Karpas-422 (cell line): Measurements from ENCODE around the gene CFHR5. TPM values are rescaled to one million over a fixed set of nuclear protein-coding genes. Genes with fewer than 3 reads are reported as not detected.

Experiments
- DNase-seq: peaks from one replicate; pipeline ENCODE4 v3.0.0-alpha.2; 2015
- H2AFZ ChIP-seq: fragments of 200-600 bp; sonication (generic); 2 replicates; pipeline ENCODE4 v1.6.1; 2014; ENCODE audit warnings: antibody characterized with exemption, low read length, mixed read lengths
- H3K27ac ChIP-seq: fragments of 200-600 bp; sonication (generic); 2 replicates; pipeline ENCODE4 v1.5.1; 2014; ENCODE audit warnings: mild to moderate bottlenecking, low read length, moderate library complexity
- H3K27me3 ChIP-seq: fragments of 200-600 bp; sonication (generic); 2 replicates; pipeline ENCODE4 v1.6.1; 2014; ENCODE audit warnings: low read length, mixed read lengths
- H3K36me3 ChIP-seq: fragments of 200-600 bp; sonication (generic); 2 replicates; pipeline ENCODE4 v1.6.1; 2014; ENCODE audit warnings: low read length, mixed read lengths; ENCODE audit not compliant: insufficient read depth
- H3K4me1 ChIP-seq: fragments of 200-600 bp; sonication (generic); 2 replicates; pipeline ENCODE4 v1.6.1; 2014; ENCODE audit warnings: mild to moderate bottlenecking, low read length, mixed read lengths
- H3K4me2 ChIP-seq: fragments of 200-600 bp; sonication (generic); 2 replicates; pipeline ENCODE4 v1.6.1; 2014; ENCODE audit warnings: low read length, low read depth, mild to moderate bottlenecking; ENCODE audit not compliant: poor library complexity, severe bottlenecking
- H3K4me3 ChIP-seq: fragments of 200-600 bp; sonication (generic); 2 replicates; pipeline ENCODE4 v1.5.1; 2014; ENCODE audit warnings: mild to moderate bottlenecking, antibody characterized with exemption, low read length, mixed read lengths
- H3K79me2 ChIP-seq: fragments of 200-600 bp; sonication (generic); 2 replicates; pipeline ENCODE4 v1.6.1; 2014; ENCODE audit warnings: mild to moderate bottlenecking, low read length, mixed read lengths
- H3K9ac ChIP-seq: fragments of 200-600 bp; sonication (generic); 2 replicates; pipeline ENCODE4 v1.6.0; 2014; ENCODE audit warnings: low read length
- H3K9me2 ChIP-seq: fragments of 200-600 bp; sonication (generic), shearing (Covaris generic); replicated peaks from 2 replicates; pipeline ENCODE4 v1.6.0; 2014; ENCODE audit warnings: mild to moderate bottlenecking, low read length, moderate library complexity; ENCODE audit not compliant: insufficient read depth
- H3K9me3 ChIP-seq: fragments of 300-700, 200-600 bp; sonication (generic); 2 replicates; pipeline ENCODE4 v1.6.1; 2014; ENCODE audit warnings: low read length, mixed read lengths
- H4K20me1 ChIP-seq: fragments of 200-600 bp; sonication (generic); 2 replicates; pipeline ENCODE4 v1.6.1; 2014; ENCODE audit warnings: mild to moderate bottlenecking, antibody characterized with exemption, low read length, low read depth; ENCODE audit not compliant: insufficient read depth
- total RNA-seq: library from RNA; depleted of rRNA; stranded (reverse); fragments of >200 nt; shearing (Covaris generic); gene quantifications from 2 replicates; pipeline ENCODE4 v1.2.3, GENCODE V29; 2014; ENCODE audit warnings: low replicate concordance

CFHR5 gene
- total RNA-seq, 1 experiment from 2014 or later, result not detected

- Histone ChIP-seq H2AFZ (no peak overlapping the region), H3K4me1 (no peaks in the 10 kb centered on the region), H4K20me1 (no peaks in the 10 kb centered on the region), H3K9ac (no peak overlapping the region), H3K9me2 (no peaks in the 10 kb centered on the region), H3K4me2 (no peak overlapping the region), H3K27me3 (no peaks in the 10 kb centered on the region), H3K9me3 (no peaks in the 10 kb centered on the region), H3K36me3 (no peaks in the 10 kb centered on the region), H3K4me3 (no peak overlapping the region), H3K79me2 (no peaks in the 10 kb centered on the region), H3K27ac (no peak overlapping the region)
- DNase-seq, result no peak
These were observed 24.5 kb downstream of the CFHR5 start for GRCh38 chr1:197001828-197002227.

GRCh38 chr1:197003132-197003531 lies 25.8 kb downstream of the CFHR5 start:
- Histone ChIP-seq H3K27ac (no peak overlapping the region), H3K4me1 (no peaks in the 10 kb centered on the region), H3K9me3 (no peaks in the 10 kb centered on the region), H2AFZ (no peak overlapping the region), H3K27me3 (no peaks in the 10 kb centered on the region), H3K4me2 (no peak overlapping the region), H4K20me1 (no peaks in the 10 kb centered on the region), H3K4me3 (no peak overlapping the region), H3K9ac (no peak overlapping the region), H3K9me2 (no peaks in the 10 kb centered on the region), H3K36me3 (no peaks in the 10 kb centered on the region), H3K79me2 (no peaks in the 10 kb centered on the region)
- DNase-seq, result no peak

GRCh38 chr1:197008861-197009260 lies 31.5 kb downstream of the CFHR5 start:
- Histone ChIP-seq H3K27ac (no peak overlapping the region), H3K4me2 (no peak overlapping the region), H3K79me2 (no peaks in the 10 kb centered on the region), H3K9ac (no peak overlapping the region), H3K4me1 (no peaks in the 10 kb centered on the region), H3K4me3 (no peak overlapping the region), H3K36me3 (no peaks in the 10 kb centered on the region), H3K9me3 (peaks cover 5% of the 10 kb centered on the region; the same call in 1 of the 2 replicates), H2AFZ (no peak overlapping the region), H4K20me1 (no peaks in the 10 kb centered on the region), H3K27me3 (peaks cover 3% of the 10 kb centered on the region; the same call in 1 of the 2 replicates), H3K9me2 (no peaks in the 10 kb centered on the region)
- no peak for DNase-seq

- H3K4me2 ChIP-seq, result no peak overlapping the region
- no peaks in the 10 kb centered on the region for H3K9me2 ChIP-seq
- H3K4me3 ChIP-seq, result no peak overlapping the region
- H3K27ac ChIP-seq, result no peak overlapping the region
- no peak for DNase-seq
- no peak overlapping the region for H2AFZ ChIP-seq
- peaks cover 3% of the 10 kb centered on the region; the same call in 1 of the 2 replicates for H3K27me3 ChIP-seq
- H3K36me3 ChIP-seq, result no peaks in the 10 kb centered on the region
- H3K4me1 ChIP-seq, result no peaks in the 10 kb centered on the region
- H3K9me3 ChIP-seq, result peaks cover 5% of the 10 kb centered on the region; the same call in 1 of the 2 replicates
- H3K9ac ChIP-seq, result no peak overlapping the region
- H3K79me2 ChIP-seq, result no peaks in the 10 kb centered on the region
- H4K20me1 ChIP-seq, result no peaks in the 10 kb centered on the region
These were observed 34.3 kb downstream of the CFHR5 start for GRCh38 chr1:197011614-197012013.

- H3K9me2 ChIP-seq, result no peaks in the 10 kb centered on the region
- H3K79me2 ChIP-seq, result no peaks in the 10 kb centered on the region
- no peak overlapping the region for H3K9ac ChIP-seq
- H3K27ac ChIP-seq, result no peak overlapping the region
- H3K4me3 ChIP-seq, result no peak overlapping the region
- DNase-seq, result no peak
- no peaks in the 10 kb centered on the region for H4K20me1 ChIP-seq
- H3K9me3 ChIP-seq, result peaks cover 5% of the 10 kb centered on the region; the same call in 1 of the 2 replicates
- H3K4me1 ChIP-seq, result no peaks in the 10 kb centered on the region
- H3K36me3 ChIP-seq, result no peaks in the 10 kb centered on the region
- no peak overlapping the region for H3K4me2 ChIP-seq
- no peak overlapping the region for H2AFZ ChIP-seq
- peaks cover 3% of the 10 kb centered on the region; the same call in 1 of the 2 replicates for H3K27me3 ChIP-seq
These were observed 35.9 kb downstream of the CFHR5 start for GRCh38 chr1:197013234-197013633.

GRCh38 chr1:197016751-197017150 lies 39.4 kb downstream of the CFHR5 start:
- no peaks in the 10 kb centered on the region for H3K4me1 ChIP-seq
- no peaks in the 10 kb centered on the region for H4K20me1 ChIP-seq
- no peak overlapping the region for H3K4me2 ChIP-seq
- H3K9ac ChIP-seq, result no peak overlapping the region
- DNase-seq, result no peak
- H3K4me3 ChIP-seq, result no peak overlapping the region
- no peaks in the 10 kb centered on the region for H3K36me3 ChIP-seq
- H3K9me3 ChIP-seq, result 0 out of 2 replicates have a peak, but pooled peaks cover under 1% of the 10 kb centered on the region
- no peak overlapping the region for H3K27ac ChIP-seq
- H3K79me2 ChIP-seq, result no peaks in the 10 kb centered on the region
- no peaks in the 10 kb centered on the region for H3K9me2 ChIP-seq
- peaks cover under 1% of the 10 kb centered on the region; the same call in 1 of the 2 replicates for H3K27me3 ChIP-seq
- no peak overlapping the region for H2AFZ ChIP-seq

GRCh38 chr1:197017558-197018146 lies 40.3 kb downstream of the CFHR5 start:
- Histone ChIP-seq H3K4me3 (no peak overlapping the region), H3K4me2 (no peak overlapping the region), H3K79me2 (no peaks in the 10 kb centered on the region), H3K9ac (no peak overlapping the region), H4K20me1 (no peaks in the 10 kb centered on the region), H3K27ac (no peak overlapping the region), H2AFZ (no peak overlapping the region), H3K9me2 (no peaks in the 10 kb centered on the region), H3K4me1 (no peaks in the 10 kb centered on the region), H3K9me3 (no peaks in the 10 kb centered on the region), H3K36me3 (no peaks in the 10 kb centered on the region), H3K27me3 (no peaks in the 10 kb centered on the region)
- no peak for DNase-seq

- Histone ChIP-seq H3K9ac (no peak overlapping the region), H2AFZ (no peak overlapping the region), H3K4me3 (no peak overlapping the region), H3K36me3 (no peaks in the 10 kb centered on the region), H3K9me3 (no peaks in the 10 kb centered on the region), H3K4me1 (no peaks in the 10 kb centered on the region), H3K4me2 (no peak overlapping the region), H3K27me3 (no peaks in the 10 kb centered on the region), H4K20me1 (no peaks in the 10 kb centered on the region), H3K27ac (no peak overlapping the region), H3K79me2 (no peaks in the 10 kb centered on the region), H3K9me2 (no peaks in the 10 kb centered on the region)
- no peak for DNase-seq
These were observed 44.4 kb downstream of the CFHR5 start for GRCh38 chr1:197021716-197022115.
